Natural killer cell treated with Interleukin-12 subunit alpha and Interleukin-12 subunit beta and Interleukin-15 and Interleukin-18, amount 100 ng/mL, for 72 hours (primary cell): ENCODE measurements around the gene DHX32. TPM values are rescaled to one million over a fixed set of nuclear protein-coding genes. Genes with fewer than 3 reads are reported as not detected.

Experiments
- ATAC-seq, 2 donors: fragments of 150-1000 bp; cut with Tn5 transposase in 1 of 2; sonication (Bioruptor Pico), chemical (Tn5 transposase) in 1 of 2; 2 replicates each; pipeline ENCODE4 v1.10.0; 2021
- DNase-seq: peaks from one replicate; pipeline ENCODE4 v3.0.0; 2022; ENCODE audit warnings: low spot score
- H3K27ac Mint-ChIP-seq, 2 donors: 1 replicate in 1 of 2; 2 replicates in 1 of 2; pipeline ENCODE4 v1.8.0; 2022; ENCODE audit warnings: mixed read lengths in 2 of 2, mild to moderate bottlenecking in 1 of 2, moderate library complexity in 1 of 2
- H3K27me3 Mint-ChIP-seq, 2 donors: 1 replicate in 1 of 2; 2 replicates in 1 of 2; pipeline ENCODE4 v1.8.0; 2022; ENCODE audit warnings: mixed read lengths in 2 of 2
- H3K36me3 Mint-ChIP-seq: one replicate; pipeline ENCODE4 v1.8.0; 2022; ENCODE audit warnings: mixed read lengths
- H3K4me1 Mint-ChIP-seq, 2 donors: 1 replicate in 1 of 2; 2 replicates in 1 of 2; pipeline ENCODE4 v1.8.0; 2022; ENCODE audit warnings: low read depth in 2 of 2, mixed read lengths in 2 of 2, mild to moderate bottlenecking in 1 of 2
- H3K4me3 Mint-ChIP-seq: one replicate; pipeline ENCODE4 v1.8.0; 2022; ENCODE audit warnings: mixed read lengths
- H3K9me3 Mint-ChIP-seq: 2 replicates; pipeline ENCODE4 v1.8.0; 2022; ENCODE audit warnings: mixed read lengths
- total RNA-seq, 2 donors: library from RNA; stranded (reverse); gene quantifications; one replicate each; pipeline ENCODE4 v1.2.3, GENCODE V29; 2022

Gene DHX32
- total RNA-seq, 2 donors from 2014 or later: 25.8 to 28.8 TPM

DNA sequence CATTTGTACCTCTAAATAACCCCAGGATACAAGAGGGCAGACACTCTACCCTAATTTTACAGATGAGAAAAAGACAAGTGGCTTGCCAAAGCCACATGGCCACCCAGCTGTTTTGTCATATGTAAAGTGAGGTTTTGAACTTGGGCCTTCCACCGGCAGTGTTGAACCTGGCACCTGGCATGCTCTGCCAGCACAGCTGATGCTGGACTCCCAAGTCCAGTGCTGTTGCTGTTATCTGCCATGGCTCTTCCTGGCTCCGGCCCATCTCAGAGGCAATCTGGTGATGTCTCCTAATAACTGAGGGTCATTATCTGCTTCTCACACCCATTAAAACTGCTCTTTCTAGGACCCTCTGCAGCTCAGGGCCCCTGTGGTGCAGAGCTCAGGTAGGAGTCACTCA lies 32.7 kb downstream of the DHX32 start:
- Mint-ChIP-seq H3K27me3 (no peaks in the 10 kb centered on the region), H3K4me1 (no peaks in the 10 kb centered on the region), H3K4me3 (no peak overlapping the region), H3K9me3 (no peaks in the 10 kb centered on the region), H3K27ac (no peak overlapping the region), H3K36me3 (peaks cover 21% of the 10 kb centered on the region)
- ATAC-seq (no peak), DNase-seq (no peak)

- ATAC-seq (no peak), DNase-seq (no peak)
- Mint-ChIP-seq H3K36me3 (peaks cover 13% of the 10 kb centered on the region), H3K4me3 (no peak overlapping the region), H3K27ac (no peak overlapping the region), H3K9me3 (no peaks in the 10 kb centered on the region), H3K4me1 (no peaks in the 10 kb centered on the region), H3K27me3 (no peaks in the 10 kb centered on the region)
Measured at GRCh38 chr10:125846894-125847293, 34.2 kb downstream of the DHX32 start.

DNA sequence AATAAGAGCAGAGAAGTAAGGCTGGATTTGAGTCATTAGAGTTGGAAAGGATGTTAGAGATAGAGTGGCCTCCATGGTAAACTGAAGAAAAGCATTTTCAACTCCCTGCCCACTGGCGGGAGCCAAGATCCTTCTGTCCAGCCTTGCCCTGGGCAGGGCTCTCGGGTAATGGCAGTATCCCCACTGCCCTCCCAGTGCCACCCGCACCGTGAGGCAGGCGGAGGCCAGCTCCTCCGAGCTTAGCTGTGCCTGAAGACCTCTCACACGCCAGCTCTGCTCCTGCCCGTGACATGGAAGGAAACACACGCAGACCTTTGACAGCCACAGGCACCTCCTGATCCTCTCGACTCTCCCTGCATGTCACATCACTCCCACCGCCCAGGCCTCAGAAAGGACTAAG lies 35.5 kb downstream of the DHX32 start:
- Mint-ChIP-seq H3K4me3 (no peak overlapping the region), H3K9me3 (no peaks in the 10 kb centered on the region), H3K27ac (no peak overlapping the region), H3K27me3 (no peaks in the 10 kb centered on the region), H3K36me3 (peaks cover 3% of the 10 kb centered on the region), H3K4me1 (no peaks in the 10 kb centered on the region)
- ATAC-seq (no peak), DNase-seq (no peak)

DNA sequence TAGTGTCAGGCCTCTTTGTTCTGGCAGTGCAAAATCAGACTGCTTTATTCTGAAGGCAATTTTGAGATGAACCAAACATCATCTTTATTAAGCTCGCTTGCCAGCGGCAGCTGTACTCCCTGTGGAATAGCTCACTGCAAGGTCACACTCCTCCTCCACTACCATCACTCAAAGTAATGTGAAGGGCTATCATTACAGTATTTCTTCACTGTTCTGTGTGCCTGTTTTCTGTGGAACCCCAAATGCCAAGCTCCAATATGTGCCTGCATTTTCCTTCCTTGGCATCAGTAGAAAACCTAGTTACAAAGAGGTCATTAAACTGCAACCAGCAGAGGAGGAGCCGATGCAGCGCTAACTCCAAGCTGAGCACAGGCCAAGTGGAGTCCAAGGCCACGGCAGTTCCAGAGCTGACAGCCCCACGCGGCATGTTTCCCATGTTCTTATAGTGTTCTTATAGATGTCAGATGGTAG lies 36.3 kb downstream of the DHX32 start:
- Mint-ChIP-seq H3K4me1 (no peaks in the 10 kb centered on the region), H3K4me3 (no peak overlapping the region), H3K27ac (no peak overlapping the region), H3K36me3 (peaks cover 2% of the 10 kb centered on the region), H3K9me3 (no peaks in the 10 kb centered on the region), H3K27me3 (no peaks in the 10 kb centered on the region)
- no peak for DNase-seq
- no peak for ATAC-seq

DNA sequence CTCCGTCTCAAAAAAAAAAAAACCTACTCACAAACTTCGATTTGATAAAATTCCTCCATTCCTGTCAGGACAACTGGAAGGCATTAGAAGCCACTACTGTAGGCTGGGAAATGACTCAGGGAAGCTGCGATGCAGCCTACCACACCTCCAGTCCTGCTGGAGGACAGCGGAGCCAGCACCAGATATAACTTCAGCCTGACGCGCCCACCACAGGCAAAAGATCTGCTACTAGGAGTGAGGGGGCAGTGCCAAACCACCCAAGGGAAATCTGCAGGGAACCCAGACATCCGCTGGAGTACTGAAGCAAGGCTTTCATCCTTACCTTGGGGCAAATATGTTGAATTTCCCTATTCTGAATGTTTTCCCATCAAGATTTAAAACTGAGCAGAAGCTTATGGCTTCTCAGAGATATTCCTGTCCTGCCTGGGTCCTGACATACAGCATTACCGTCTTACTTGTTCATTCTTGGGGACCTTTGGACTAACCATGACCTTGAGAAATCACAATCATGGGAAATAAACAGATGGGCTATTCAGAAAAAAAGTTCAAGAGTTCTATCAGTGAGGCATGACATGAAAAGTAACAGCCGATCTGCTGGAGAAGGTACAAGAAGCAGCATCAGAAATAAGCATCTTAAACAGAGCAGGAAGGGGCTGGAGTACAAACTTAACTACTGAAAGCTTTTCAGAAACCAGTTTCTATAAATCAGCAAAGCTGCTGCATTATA lies 37.3 kb downstream of the DHX32 start:
- H3K4me3 Mint-ChIP-seq: no peak overlapping the region
- H3K9me3 Mint-ChIP-seq: no peaks in the 10 kb centered on the region
- H3K4me1 Mint-ChIP-seq: no peaks in the 10 kb centered on the region
- H3K36me3 Mint-ChIP-seq: peaks cover 5% of the 10 kb centered on the region
- no peak for ATAC-seq
- no peaks in the 10 kb centered on the region for H3K27me3 Mint-ChIP-seq
- DNase-seq: no peak
- no peak overlapping the region for H3K27ac Mint-ChIP-seq

DNA sequence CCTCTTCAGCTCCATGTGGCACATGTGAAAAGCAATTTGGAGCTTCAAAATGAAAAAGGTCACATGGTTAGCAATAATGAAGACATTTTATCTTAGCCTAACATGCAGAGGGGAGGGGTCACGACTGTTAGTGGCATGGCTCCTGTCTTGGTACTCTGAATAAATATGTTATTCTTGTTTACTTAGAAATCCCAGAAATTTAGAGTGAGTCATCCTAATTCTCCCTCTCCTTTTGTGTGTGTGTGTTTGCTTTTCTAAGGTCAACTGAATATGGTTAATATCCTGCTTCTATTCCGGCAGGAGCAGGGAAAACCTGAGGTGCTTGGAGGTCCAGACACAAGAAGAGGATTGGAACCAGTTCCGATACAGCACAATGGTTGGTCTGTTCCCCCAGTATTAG lies 40.1 kb downstream of the DHX32 start:
- Mint-ChIP-seq H3K9me3 (no peaks in the 10 kb centered on the region), H3K36me3 (peaks cover 13% of the 10 kb centered on the region), H3K4me3 (no peak overlapping the region), H3K27ac (no peak overlapping the region), H3K27me3 (no peaks in the 10 kb centered on the region), H3K4me1 (no peaks in the 10 kb centered on the region)
- no peak for DNase-seq
- ATAC-seq: no peak

- DNase-seq (no peak), ATAC-seq (no peak)
- H3K27ac Mint-ChIP-seq: no peak overlapping the region
- H3K27me3 Mint-ChIP-seq: no peaks in the 10 kb centered on the region
- H3K9me3 Mint-ChIP-seq: no peaks in the 10 kb centered on the region
- H3K4me3 Mint-ChIP-seq: no peak overlapping the region
- no peaks in the 10 kb centered on the region for H3K4me1 Mint-ChIP-seq
- peaks cover 18% of the 10 kb centered on the region for H3K36me3 Mint-ChIP-seq
Measured at GRCh38 chr10:125840406-125840805, 40.7 kb downstream of the DHX32 start.

DNA sequence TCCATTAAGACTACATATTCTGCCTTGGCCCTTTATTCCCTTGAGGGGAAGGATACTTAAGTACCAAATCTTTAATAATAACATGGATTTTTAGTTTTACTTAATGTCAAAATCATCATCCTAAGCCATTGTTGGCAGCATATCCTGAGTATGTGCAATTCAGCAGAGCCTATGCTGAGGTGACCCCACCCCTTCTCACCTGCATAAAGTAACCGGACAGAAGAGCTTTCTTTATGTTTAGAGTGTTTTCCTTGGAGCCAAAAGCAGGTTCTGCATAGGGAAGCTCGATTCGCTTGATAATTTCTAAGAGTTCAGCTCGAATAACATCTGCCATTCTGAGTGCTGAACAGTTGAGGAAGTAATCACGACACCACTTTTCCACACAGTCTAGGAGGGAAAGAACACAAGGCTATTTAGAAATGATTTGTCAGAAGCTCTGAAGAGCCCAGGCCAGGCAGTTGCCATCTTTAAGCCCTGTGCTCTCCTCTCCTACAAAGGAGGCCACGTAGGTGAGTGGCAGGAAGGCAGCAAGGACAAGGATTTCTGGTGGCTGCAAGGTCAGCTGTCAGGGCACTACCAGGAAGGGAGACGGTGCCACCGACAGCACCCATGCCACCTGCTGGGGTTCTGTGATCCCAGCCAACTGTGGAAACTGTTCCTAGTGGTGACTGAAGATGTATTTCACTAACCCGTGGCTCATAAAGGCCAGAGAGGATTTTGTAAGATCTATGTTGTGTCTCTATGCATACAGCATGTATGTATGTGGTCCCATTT lies 42.1 kb downstream of the DHX32 start:
- no peak for DNase-seq
- H3K4me3 Mint-ChIP-seq: no peak overlapping the region
- no peak for ATAC-seq
- H3K36me3 Mint-ChIP-seq: peaks cover 21% of the 10 kb centered on the region
- no peak overlapping the region for H3K27ac Mint-ChIP-seq
- no peaks in the 10 kb centered on the region for H3K4me1 Mint-ChIP-seq
- no peaks in the 10 kb centered on the region for H3K27me3 Mint-ChIP-seq
- H3K9me3 Mint-ChIP-seq: no peaks in the 10 kb centered on the region

DNA sequence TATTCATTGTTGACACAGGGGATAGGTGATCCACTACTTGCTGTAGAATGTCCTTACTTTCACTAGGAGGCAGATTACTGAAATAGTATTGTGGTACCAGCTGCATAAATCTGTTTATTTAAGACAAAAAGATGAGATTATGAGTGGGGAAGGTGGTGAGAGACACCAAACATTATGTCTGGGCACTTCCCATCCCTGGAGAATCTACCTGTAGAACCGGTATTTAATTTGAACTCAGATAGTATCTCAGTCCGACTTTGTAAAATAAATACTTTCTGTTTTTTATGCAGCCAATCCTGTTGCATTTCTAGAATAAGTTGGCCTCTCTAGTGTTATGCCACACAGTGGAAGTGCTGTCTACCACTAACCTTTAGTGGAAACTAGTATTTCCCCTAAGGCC lies 44.3 kb downstream of the DHX32 start:
- H3K4me3 Mint-ChIP-seq: no peak overlapping the region
- H3K27me3 Mint-ChIP-seq: no peaks in the 10 kb centered on the region
- no peaks in the 10 kb centered on the region for H3K4me1 Mint-ChIP-seq
- no peaks in the 10 kb centered on the region for H3K9me3 Mint-ChIP-seq
- H3K36me3 Mint-ChIP-seq: peaks cover 26% of the 10 kb centered on the region
- DNase-seq: no peak
- no peak overlapping the region for H3K27ac Mint-ChIP-seq
- ATAC-seq: no peak

GRCh38 chr10:125828311-125828710 lies 52.8 kb downstream of the DHX32 start:
- Mint-ChIP-seq H3K4me1 (peaks cover 20 to 23% of the 10 kb centered on the region in 2 donors), H3K27ac (peak overlapping the region; percentile 1 to 3), H3K27me3 (no peaks in the 10 kb centered on the region), H3K4me3 (no peak overlapping the region), H3K36me3 (peaks cover 35% of the 10 kb centered on the region), H3K9me3 (no peaks in the 10 kb centered on the region)
- no peak for DNase-seq
- ATAC-seq: peak in 1 of 2 donors; percentile 32

- no peaks in the 10 kb centered on the region for H3K9me3 Mint-ChIP-seq
- peaks cover 35% of the 10 kb centered on the region for H3K36me3 Mint-ChIP-seq
- no peak for DNase-seq
- H3K4me3 Mint-ChIP-seq: no peak overlapping the region
- no peak for ATAC-seq
- H3K4me1 Mint-ChIP-seq: peaks cover 20 to 23% of the 10 kb centered on the region in 2 donors
- no peaks in the 10 kb centered on the region for H3K27me3 Mint-ChIP-seq
- H3K27ac Mint-ChIP-seq: no peak overlapping the region
Measured at GRCh38 chr10:125827133-125827532, 54.0 kb downstream of the DHX32 start.

- Mint-ChIP-seq H3K27me3 (no peaks in the 10 kb centered on the region), H3K4me1 (peaks cover 38 to 42% of the 10 kb centered on the region in 2 donors), H3K27ac (no peak overlapping the region), H3K36me3 (peaks cover 27% of the 10 kb centered on the region), H3K4me3 (no peak overlapping the region), H3K9me3 (no peaks in the 10 kb centered on the region)
- DNase-seq (no peak), ATAC-seq (no peak)
Measured at GRCh38 chr10:125824736-125825135, 56.4 kb downstream of the DHX32 start.

GRCh38 chr10:125823663-125824251 lies 57.3 kb downstream of the DHX32 start:
- peaks cover 21% of the 10 kb centered on the region for H3K36me3 Mint-ChIP-seq
- no peak overlapping the region for H3K4me3 Mint-ChIP-seq
- no peak for ATAC-seq

More at GRCh38 chr10:125823663-125824251, 57.3 kb downstream of the DHX32 start:
- peaks cover 32 to 42% of the 10 kb centered on the region in 2 donors for H3K4me1 Mint-ChIP-seq
- H3K27me3 Mint-ChIP-seq: no peaks in the 10 kb centered on the region
- no peaks in the 10 kb centered on the region for H3K9me3 Mint-ChIP-seq
- DNase-seq: no peak
- no peak overlapping the region for H3K27ac Mint-ChIP-seq
